Measurements from ENCODE around the gene OPRD1.
"Not testable (repeated sequence)": the region's sequence is repeated elsewhere in the genome, so short reads cannot be mapped to it uniquely, and the experiment has no call there.

DNA sequence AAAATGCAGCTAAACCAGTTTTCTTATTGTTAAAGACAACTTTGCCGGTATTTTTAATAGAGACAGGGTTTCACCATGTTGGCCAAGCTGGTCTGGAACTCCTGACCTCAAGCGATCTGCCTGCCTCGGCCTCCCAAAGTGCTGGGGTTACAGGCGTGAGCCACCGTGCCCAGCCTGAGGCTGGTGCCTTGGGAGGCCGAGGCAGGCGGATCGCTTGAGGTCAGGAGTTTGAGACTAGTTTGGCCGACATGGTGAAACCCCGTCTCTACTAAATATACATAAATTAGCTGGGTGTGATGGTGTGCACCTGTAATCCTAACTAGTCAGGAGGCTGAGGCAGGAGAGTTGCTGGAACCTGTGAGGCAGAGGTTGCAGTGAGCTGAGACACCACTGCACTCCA lies 40.0 kb upstream of the OPRD1 start:
- TF ChIP-seq, protein P1, sequence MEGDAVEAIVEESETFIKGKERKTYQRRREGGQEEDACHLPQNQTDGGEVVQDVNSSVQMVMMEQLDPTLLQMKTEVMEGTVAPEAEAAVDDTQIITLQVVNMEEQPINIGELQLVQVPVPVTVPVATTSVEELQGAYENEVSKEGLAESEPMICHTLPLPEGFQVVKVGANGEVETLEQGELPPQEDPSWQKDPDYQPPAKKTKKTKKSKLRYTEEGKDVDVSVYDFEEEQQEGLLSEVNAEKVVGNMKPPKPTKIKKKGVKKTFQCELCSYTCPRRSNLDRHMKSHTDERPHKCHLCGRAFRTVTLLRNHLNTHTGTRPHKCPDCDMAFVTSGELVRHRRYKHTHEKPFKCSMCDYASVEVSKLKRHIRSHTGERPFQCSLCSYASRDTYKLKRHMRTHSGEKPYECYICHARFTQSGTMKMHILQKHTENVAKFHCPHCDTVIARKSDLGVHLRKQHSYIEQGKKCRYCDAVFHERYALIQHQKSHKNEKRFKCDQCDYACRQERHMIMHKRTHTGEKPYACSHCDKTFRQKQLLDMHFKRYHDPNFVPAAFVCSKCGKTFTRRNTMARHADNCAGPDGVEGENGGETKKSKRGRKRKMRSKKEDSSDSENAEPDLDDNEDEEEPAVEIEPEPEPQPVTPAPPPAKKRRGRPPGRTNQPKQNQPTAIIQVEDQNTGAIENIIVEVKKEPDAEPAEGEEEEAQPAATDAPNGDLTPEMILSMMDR (IDR thresholded peaks at IDR 0.05) = not testable (repeated sequence)
- not testable (repeated sequence) for TF ChIP-seq POLR2A (IDR thresholded peaks at IDR 0.05)
